RWPE2 (cell line): ENCODE measurements around the gene NUAK1.

Source experiments
- ATAC-seq: fragments of 200-7000 bp; cut with Tn5 transposase; 3 replicates; pipeline ENCODE4 v1.9.1; 2021; ENCODE audit warnings: low read depth
- DNase-seq: peaks from one replicate; pipeline ENCODE4 v3.0.0-alpha.2; 2020; ENCODE audit warnings: low spot score
- H3K27ac ChIP-seq: fragments of 450-650 bp; 2 replicates; pipeline ENCODE4 v1.5.1; 2017; ENCODE audit warnings: mild to moderate bottlenecking; ENCODE audit not compliant: poor library complexity, severe bottlenecking
- H3K27me3 ChIP-seq: fragments of 250-450 bp; sonication (Bioruptor Pico); 2 replicates; pipeline ENCODE4 v1.5.1; 2021; ENCODE audit warnings: mild to moderate bottlenecking, moderate library complexity; ENCODE audit not compliant: insufficient read depth, poor library complexity, severe bottlenecking
- H3K36me3 ChIP-seq: fragments of 250-450 bp; sonication (Bioruptor Pico); 2 replicates; pipeline ENCODE4 v1.5.1; 2020; ENCODE audit warnings: low read depth, mild to moderate bottlenecking, moderate library complexity
- H3K4me1 ChIP-seq: fragments of 250-450 bp; sonication (Bioruptor Pico); 2 replicates; pipeline ENCODE4 v1.5.1; 2021; ENCODE audit warnings: mild to moderate bottlenecking, moderate library complexity; ENCODE audit not compliant: insufficient read depth, poor library complexity, severe bottlenecking
- H3K4me3 ChIP-seq: fragments of 250-450 bp; sonication (Bioruptor Pico); 2 replicates; pipeline ENCODE4 v1.5.1; 2021; ENCODE audit warnings: mild to moderate bottlenecking, moderate library complexity; ENCODE audit not compliant: severe bottlenecking
- H3K9me3 ChIP-seq: fragments of 250-450 bp; sonication (Bioruptor Pico); 2 replicates; pipeline ENCODE4 v1.5.1; 2021; ENCODE audit warnings: mild to moderate bottlenecking, moderate library complexity; ENCODE audit not compliant: severe bottlenecking
- TF ChIP-seq, protein P1 (sequence below): fragments of 450-650 bp; IDR thresholded peaks from one replicate; pipeline ENCODE4 v1.5.1; 2017; ENCODE audit warnings: mild to moderate bottlenecking, moderate library complexity; ENCODE audit not compliant: poor library complexity, severe bottlenecking

The NUAK1 gene

GRCh38 chr12:106074361-106074705, 64.4 kb downstream of the NUAK1 start:
- no peak overlapping the region for H3K27ac ChIP-seq

DNA sequence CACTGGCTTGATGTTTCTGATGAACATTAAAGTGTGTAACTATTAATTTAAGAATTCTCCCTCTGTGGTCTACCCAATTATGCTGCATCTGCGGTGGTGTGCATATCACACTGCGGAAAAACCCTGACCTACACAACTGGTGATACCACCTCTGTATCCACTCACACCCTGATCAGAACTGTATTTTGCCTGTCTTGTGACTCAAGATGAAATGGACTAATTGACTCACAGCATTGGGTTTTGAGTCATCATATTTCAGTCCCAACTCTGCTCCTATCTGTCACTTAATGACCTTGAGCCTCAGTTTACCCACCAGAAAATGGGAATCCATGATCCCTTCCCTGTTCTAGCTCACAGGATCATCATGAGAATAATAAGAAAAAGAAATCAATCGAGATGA, 65.6 kb downstream of the NUAK1 start:
- peaks cover 38% of the 10 kb centered on the region for H3K36me3 ChIP-seq
- ATAC-seq (no peak), DNase-seq (no peak)
- no peaks in the 10 kb centered on the region for H3K4me1 ChIP-seq
- H3K9me3 ChIP-seq = no peaks in the 10 kb centered on the region
- H3K4me3 ChIP-seq = no peak overlapping the region
- no peaks in the 10 kb centered on the region for H3K27me3 ChIP-seq
- no peak overlapping the region for H3K27ac ChIP-seq
- TF ChIP-seq, protein P1, sequence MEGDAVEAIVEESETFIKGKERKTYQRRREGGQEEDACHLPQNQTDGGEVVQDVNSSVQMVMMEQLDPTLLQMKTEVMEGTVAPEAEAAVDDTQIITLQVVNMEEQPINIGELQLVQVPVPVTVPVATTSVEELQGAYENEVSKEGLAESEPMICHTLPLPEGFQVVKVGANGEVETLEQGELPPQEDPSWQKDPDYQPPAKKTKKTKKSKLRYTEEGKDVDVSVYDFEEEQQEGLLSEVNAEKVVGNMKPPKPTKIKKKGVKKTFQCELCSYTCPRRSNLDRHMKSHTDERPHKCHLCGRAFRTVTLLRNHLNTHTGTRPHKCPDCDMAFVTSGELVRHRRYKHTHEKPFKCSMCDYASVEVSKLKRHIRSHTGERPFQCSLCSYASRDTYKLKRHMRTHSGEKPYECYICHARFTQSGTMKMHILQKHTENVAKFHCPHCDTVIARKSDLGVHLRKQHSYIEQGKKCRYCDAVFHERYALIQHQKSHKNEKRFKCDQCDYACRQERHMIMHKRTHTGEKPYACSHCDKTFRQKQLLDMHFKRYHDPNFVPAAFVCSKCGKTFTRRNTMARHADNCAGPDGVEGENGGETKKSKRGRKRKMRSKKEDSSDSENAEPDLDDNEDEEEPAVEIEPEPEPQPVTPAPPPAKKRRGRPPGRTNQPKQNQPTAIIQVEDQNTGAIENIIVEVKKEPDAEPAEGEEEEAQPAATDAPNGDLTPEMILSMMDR = no peak

More at GRCh38 chr12:106074361-106074705, 64.4 kb downstream of the NUAK1 start:
- H3K4me1 ChIP-seq = no peaks in the 10 kb centered on the region
- H3K9me3 ChIP-seq = no peaks in the 10 kb centered on the region
- TF ChIP-seq, protein P1 = no peak
- ATAC-seq = no peak
- peaks cover 39% of the 10 kb centered on the region for H3K36me3 ChIP-seq
- H3K4me3 ChIP-seq = no peak overlapping the region
- no peaks in the 10 kb centered on the region for H3K27me3 ChIP-seq
- no peak for DNase-seq

- H3K27ac ChIP-seq = no peak overlapping the region
- TF ChIP-seq, protein P1 = no peak
- peaks cover 36% of the 10 kb centered on the region for H3K36me3 ChIP-seq
- H3K4me1 ChIP-seq = no peaks in the 10 kb centered on the region
- no peak for DNase-seq
- H3K9me3 ChIP-seq = no peaks in the 10 kb centered on the region
- H3K27me3 ChIP-seq = no peaks in the 10 kb centered on the region
- no peak overlapping the region for H3K4me3 ChIP-seq
- no peak for ATAC-seq
Observed at GRCh38 chr12:106072751-106073150, 66.0 kb downstream of the NUAK1 start.

GRCh38 chr12:106071686-106072085, 67.1 kb downstream of the NUAK1 start:
- H3K4me3 ChIP-seq = no peak overlapping the region
- peaks cover 36% of the 10 kb centered on the region for H3K36me3 ChIP-seq
- no peak for DNase-seq
- no peaks in the 10 kb centered on the region for H3K9me3 ChIP-seq
- no peak for ATAC-seq
- H3K4me1 ChIP-seq = no peaks in the 10 kb centered on the region
- H3K27me3 ChIP-seq = no peaks in the 10 kb centered on the region
- H3K27ac ChIP-seq = no peak overlapping the region
- TF ChIP-seq, protein P1 = no peak

GRCh38 chr12:106070611-106071010, 68.1 kb downstream of the NUAK1 start:
- TF ChIP-seq, protein P1 = no peak
- no peak overlapping the region for H3K27ac ChIP-seq
- H3K4me1 ChIP-seq = no peaks in the 10 kb centered on the region

More at GRCh38 chr12:106070611-106071010, 68.1 kb downstream of the NUAK1 start:
- no peak for DNase-seq
- no peaks in the 10 kb centered on the region for H3K9me3 ChIP-seq
- H3K27me3 ChIP-seq = no peaks in the 10 kb centered on the region
- no peak overlapping the region for H3K4me3 ChIP-seq
- ATAC-seq = no peak
- H3K36me3 ChIP-seq = peaks cover 33% of the 10 kb centered on the region
